Measurements from ENCODE around the gene PIP4K2A.
"Not testable (repeated sequence)": the region's sequence is repeated elsewhere in the genome, so short reads cannot be mapped to it uniquely, and the experiment has no call there.

Gene PIP4K2A

GRCh38 chr10:22719406-22720042, 5.1 kb upstream of the PIP4K2A start:
- DNase-seq (ENCODE audit: low read depth in 2 of 3, low spot score in 1 of 3), result no peak

- not testable (repeated sequence) for DNase-seq (ENCODE audit: low read depth in 2 of 3, low spot score in 1 of 3)
Measured at GRCh38 chr10:22718659-22719058, 4.3 kb upstream of the PIP4K2A start.

- no peak for DNase-seq (ENCODE audit: low read depth in 2 of 3, low spot score in 1 of 3)
Measured at GRCh38 chr10:22717728-22718127, 3.4 kb upstream of the PIP4K2A start.

DNA sequence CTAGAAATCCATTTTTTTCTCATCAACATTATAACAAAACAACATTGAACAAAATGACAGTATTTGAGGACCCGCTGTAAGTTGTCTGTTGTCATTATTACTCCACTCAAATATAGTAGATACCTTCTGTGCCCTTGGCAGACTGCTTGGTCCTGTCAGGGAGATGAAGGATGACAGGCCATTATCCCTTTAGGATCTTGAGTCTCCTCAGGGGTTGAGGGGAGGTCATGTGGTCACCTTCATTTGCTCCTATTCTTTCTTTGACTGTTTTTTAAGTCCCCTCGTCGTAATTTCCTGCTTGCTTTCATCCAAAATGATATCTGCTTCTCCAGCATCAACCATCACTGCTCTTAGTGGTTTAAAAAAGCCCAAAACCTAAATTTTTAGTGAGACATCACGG, 2.6 kb upstream of the PIP4K2A start:
- DNase-seq (ENCODE audit: low read depth in 2 of 3, low spot score in 1 of 3), result no peak

- DNase-seq (ENCODE audit: low read depth in 2 of 3, low spot score in 1 of 3), result no peak
Measured at GRCh38 chr10:22715290-22715625, 880 bp upstream of the PIP4K2A start.

DNA sequence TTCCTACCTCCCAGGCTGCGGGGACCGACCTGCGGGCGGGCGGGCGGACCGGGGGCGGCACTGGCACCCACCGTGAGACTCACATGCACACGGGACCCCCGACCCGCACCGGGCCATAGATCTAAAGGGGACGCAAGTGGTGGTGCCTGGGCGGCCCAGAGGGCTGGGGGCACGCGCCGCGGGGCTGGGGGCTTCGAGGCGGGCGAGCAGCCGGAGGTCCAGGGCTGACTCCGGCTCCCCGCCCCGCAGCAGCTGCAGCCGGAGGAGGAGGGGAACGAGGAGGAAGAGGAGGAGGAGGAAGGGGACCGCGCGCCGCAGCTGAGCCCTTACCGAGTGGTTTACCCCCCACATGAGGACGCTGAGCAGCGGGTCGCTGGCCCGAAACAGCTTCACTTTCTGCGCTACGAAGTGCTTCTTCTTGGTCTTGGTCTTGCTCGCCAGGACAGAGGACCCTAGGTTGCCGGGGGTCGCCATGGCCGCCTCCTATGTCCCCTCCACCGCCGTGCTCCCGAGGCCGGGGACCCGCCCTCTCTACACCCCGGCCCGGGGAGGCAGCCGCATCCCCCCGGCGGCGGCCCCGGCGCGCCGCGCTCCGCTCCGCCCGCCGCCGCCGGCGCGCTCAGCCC, 412 bp downstream of the PIP4K2A start:
- peak in 1 of 3 donors; percentile 10 for DNase-seq (ENCODE audit: low read depth in 2 of 3, low spot score in 1 of 3)

GRCh38 chr10:22712956-22713852, 1.2 kb downstream of the PIP4K2A start:
- DNase-seq (ENCODE audit: low read depth in 2 of 3, low spot score in 1 of 3), result peak in 1 of 3 donors; percentile 17

DNA sequence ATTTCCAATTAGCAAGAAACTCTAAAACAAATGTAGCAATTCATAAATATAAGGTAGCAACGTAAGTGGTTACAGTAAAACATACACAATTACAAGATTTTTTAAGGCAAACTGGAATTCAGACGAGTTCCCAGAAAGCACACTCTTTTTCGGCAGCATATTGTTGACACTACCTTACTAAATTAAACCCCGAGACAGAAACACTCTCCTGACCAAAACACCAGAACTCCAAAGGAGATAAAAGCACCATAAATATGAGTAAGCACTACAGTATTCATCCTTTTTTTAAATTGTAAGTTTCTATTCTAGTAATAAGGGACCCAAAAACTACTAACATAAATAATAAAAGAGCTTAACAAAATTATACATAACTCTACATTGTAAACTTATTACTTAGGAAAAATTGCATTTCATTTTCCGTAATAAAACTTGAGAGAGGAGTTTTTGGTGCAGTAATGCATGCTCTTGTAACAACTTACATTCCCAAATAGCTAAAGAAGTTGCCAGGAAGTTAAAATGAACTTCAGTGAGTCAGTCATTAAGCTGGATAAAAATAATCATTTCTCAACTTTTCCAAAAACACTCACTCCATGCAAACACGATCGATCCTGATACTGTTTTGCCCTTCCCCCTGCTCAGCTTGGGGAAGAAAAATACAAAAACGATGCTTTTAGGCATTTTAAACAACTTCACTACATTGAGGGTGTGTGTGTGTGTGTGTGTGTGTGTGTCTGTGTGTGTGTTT, 2.0 kb downstream of the PIP4K2A start:
- DNase-seq (ENCODE audit: low read depth in 2 of 3, low spot score in 1 of 3), result no peak

GRCh38 chr10:22711373-22711772, 3.0 kb downstream of the PIP4K2A start:
- no peak for DNase-seq (ENCODE audit: low read depth in 2 of 3, low spot score in 1 of 3)

- no peak for DNase-seq (ENCODE audit: low read depth in 2 of 3, low spot score in 1 of 3)
Measured at GRCh38 chr10:22710139-22710745, 4.1 kb downstream of the PIP4K2A start.

GRCh38 chr10:22708772-22709171, 5.6 kb downstream of the PIP4K2A start:
- DNase-seq (ENCODE audit: low read depth in 2 of 3, low spot score in 1 of 3), result no peak

DNA sequence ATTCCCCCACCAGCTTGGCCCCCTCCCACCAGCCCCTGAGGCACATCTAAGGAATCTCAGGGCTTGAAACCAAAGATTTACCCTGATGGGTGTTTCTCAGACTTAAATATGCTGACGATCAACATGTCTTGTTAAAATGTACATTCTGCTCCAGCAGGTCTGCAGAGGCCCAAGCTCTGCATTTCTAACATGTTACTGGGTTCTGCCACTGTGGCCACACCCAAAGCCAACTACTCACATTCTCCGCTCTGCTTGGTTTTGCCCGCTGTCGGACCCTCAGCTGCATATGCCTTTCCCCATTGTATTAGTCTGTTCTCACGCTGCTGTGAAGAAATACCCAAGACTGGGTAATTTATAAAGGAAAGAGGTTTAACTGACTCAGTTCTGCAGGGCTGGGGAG, 8.9 kb downstream of the PIP4K2A start:
- no peak for DNase-seq (ENCODE audit: low read depth in 2 of 3, low spot score in 1 of 3)

GRCh38 chr10:22704942-22705341, 9.4 kb downstream of the PIP4K2A start:
- no peak for DNase-seq (ENCODE audit: low read depth in 2 of 3, low spot score in 1 of 3)

DNA sequence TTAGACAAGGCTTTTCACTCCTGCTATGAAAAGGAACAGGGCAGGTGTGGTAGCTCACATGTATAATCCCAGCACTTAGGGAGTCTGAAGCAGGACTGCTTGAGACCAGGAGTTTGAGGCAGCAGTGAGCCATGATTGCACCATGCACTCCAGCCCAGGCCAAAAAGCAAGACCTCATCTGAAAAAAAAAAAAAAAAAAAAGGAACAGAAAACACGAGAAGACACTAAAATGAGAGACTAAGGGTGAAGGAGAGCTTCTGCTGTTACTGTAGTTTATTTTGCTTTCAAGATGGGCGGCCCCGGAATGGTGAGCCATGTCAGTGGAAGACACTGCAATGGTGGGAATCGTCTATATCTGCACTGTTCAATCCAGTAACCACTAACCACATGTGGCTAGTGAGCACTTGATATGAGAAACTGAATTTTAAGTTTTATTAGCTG, 9.9 kb downstream of the PIP4K2A start:
- DNase-seq (ENCODE audit: low read depth in 2 of 3, low spot score in 1 of 3), result no peak

GRCh38 chr10:22702348-22702747, 12.0 kb downstream of the PIP4K2A start:
- DNase-seq (ENCODE audit: low read depth in 2 of 3, low spot score in 1 of 3), result no peak

DNA sequence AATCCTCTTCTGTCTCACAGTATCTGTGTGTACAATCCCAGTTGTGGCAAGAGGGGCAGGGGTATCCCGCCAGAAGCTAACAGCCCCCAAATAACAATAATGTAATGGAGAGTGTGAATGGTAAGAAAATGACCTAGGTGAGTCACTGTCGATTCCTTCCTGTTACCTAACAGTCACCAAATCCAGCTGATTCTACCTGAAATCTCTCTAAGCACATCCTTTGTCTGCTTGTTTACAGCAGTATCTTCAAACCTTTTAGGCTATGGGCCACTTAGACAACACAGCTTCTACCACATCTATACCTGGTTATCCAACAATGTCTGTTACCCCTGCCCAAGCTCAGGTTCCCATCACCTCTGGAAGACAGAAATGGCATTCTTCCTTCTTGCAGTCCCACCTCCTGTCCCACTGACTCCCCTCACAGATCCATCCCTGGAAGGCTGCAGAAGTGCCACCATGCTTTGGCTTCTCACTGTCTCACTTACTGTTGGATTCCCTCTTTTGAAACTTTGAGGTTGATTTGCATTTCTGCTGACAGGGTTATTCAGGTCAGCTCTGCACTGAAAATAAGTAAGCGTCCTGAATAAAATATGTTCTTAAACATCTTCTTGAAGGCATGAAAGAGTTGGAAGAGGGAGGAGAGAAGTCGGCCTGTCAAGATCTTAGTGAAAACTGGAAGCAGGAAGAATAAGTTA, 13.1 kb downstream of the PIP4K2A start:
- DNase-seq (ENCODE audit: low read depth in 2 of 3, low spot score in 1 of 3), result no peak

DNA sequence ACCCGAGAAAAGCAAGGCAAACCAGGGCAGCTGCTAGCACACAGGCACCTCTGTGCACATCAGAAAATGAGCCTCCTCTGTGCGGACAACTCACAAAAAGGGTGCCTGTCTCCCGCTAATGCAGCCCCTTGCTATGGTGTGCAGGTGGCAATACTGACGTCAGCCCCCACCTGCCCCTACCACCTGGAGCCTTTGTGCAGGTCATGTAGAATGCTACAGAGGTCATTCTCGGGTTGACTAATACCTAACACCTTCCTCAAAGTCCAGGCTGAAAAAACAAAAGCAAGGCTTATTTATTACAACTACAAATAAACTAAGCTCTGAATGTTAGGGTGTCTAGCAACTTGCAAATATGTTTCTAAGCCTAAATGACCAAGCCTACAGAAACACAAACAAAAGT, 13.9 kb downstream of the PIP4K2A start:
- no peak for DNase-seq (ENCODE audit: low read depth in 2 of 3, low spot score in 1 of 3)

GRCh38 chr10:22699976-22700375, 14.4 kb downstream of the PIP4K2A start:
- no peak for DNase-seq (ENCODE audit: low read depth in 2 of 3, low spot score in 1 of 3)

DNA sequence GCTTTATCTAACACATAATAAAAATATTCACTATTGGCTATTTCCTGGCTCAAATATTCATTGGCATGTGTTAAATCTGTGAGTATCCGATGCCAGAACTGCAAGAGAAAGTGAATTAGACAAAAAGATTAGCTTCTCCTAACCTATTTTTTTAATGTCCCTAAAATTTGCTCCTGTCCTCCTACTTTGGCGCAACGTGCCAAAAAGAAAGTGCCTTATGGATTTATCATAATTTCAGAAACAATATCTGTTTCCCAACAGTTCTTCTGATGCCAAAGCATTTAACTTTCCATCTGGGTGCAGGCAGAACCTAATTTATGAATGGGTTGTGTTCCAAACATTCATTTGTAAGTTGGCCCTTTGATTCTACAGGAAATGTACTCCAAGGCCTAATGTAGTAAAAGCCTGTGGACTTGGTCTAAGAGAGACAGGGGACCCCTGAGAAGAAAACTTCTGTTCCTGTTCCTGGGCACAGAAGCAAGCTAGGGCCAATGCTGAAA, 15.4 kb downstream of the PIP4K2A start:
- DNase-seq (ENCODE audit: low read depth in 2 of 3, low spot score in 1 of 3), result no peak

DNA sequence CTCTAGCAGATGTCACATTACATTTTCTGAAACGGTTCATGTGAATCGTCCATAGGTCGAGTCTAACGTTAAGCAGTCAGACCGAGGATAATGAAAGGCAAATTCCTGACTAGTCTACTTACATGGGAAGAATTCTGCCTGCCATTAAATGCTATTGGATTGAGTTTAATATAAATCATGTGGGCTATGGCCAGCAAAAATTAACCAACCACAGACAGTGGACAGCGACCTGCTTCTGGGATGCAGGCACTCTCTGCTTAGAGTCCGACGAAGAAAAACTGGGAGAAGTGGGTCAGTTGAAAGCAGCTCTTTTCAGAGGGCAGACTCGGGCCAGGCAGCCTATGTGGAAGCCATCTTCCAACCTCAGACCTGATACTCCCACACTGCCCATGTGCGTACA, 16.6 kb downstream of the PIP4K2A start:
- DNase-seq (ENCODE audit: low read depth in 2 of 3, low spot score in 1 of 3), result no peak
